Embryonic facial prominence (tissue), 1 donor: ENCODE data around the gene LRRTM3.

Experiments used
- DNase-seq: peaks from one replicate; pipeline ENCODE4 v3.0.0-alpha.2; 2016; ENCODE audit errors: extremely low spot score

Gene LRRTM3

GRCh38 chr10:66925896-66926715 is at the start of gene LRRTM3:
Gene LRRTM3, plus strand, starts transcription at chr10:66926036.
- peak; percentile 48 for DNase-seq

GRCh38 chr10:66877361-66877760 is 48.5 kb upstream of the LRRTM3 start:
- no peak for DNase-seq

GRCh38 chr10:66880292-66880691 is 45.5 kb upstream of the LRRTM3 start:
- no peak for DNase-seq

GRCh38 chr10:66880826-66881225 is 45.0 kb upstream of the LRRTM3 start:
- no peak for DNase-seq

- DNase-seq = no peak
Observed at GRCh38 chr10:66881814-66882213, 44.0 kb upstream of the LRRTM3 start.

- DNase-seq = no peak
Observed at GRCh38 chr10:66882271-66882670, 43.6 kb upstream of the LRRTM3 start.

GRCh38 chr10:66886848-66887247 is 39.0 kb upstream of the LRRTM3 start:
- DNase-seq = no peak

GRCh38 chr10:66888237-66888636 is 37.6 kb upstream of the LRRTM3 start:
- no peak for DNase-seq

GRCh38 chr10:66892871-66893270 is 33.0 kb upstream of the LRRTM3 start:
- no peak for DNase-seq

GRCh38 chr10:66910671-66911070 is 15.2 kb upstream of the LRRTM3 start:
- no peak for DNase-seq

GRCh38 chr10:66916030-66916429 is 9.8 kb upstream of the LRRTM3 start:
- DNase-seq = no peak

GRCh38 chr10:66917104-66917503 is 8.7 kb upstream of the LRRTM3 start:
- no peak for DNase-seq

- DNase-seq = no peak
Observed at GRCh38 chr10:66919248-66919647, 6.6 kb upstream of the LRRTM3 start.

GRCh38 chr10:66924674-66925345 is 1.0 kb upstream of the LRRTM3 start:
- no peak for DNase-seq

- no peak for DNase-seq
Observed at GRCh38 chr10:66925373-66925772, 463 bp upstream of the LRRTM3 start.

- no peak for DNase-seq
Observed at GRCh38 chr10:66926841-66927240, 1.0 kb downstream of the LRRTM3 start.

GRCh38 chr10:66927251-66927935 is 1.6 kb downstream of the LRRTM3 start:
- DNase-seq = no peak

- DNase-seq = no peak
Observed at GRCh38 chr10:66927971-66928770, 2.3 kb downstream of the LRRTM3 start.

GRCh38 chr10:66928776-66929175 is 2.9 kb downstream of the LRRTM3 start:
- no peak for DNase-seq

GRCh38 chr10:66929375-66929774 is 3.5 kb downstream of the LRRTM3 start:
- no peak for DNase-seq

GRCh38 chr10:66931340-66931948 is 5.6 kb downstream of the LRRTM3 start:
- DNase-seq = peak; percentile 77
